Mesenchymal stem cell (in vitro differentiated cells and primary cell): ENCODE measurements around the gene DDR1.
"Not testable (repeated sequence)": the region's sequence is repeated elsewhere in the genome, so short reads cannot be mapped to it uniquely, and the experiment has no call there.

Experiments
- DNase-seq: peaks from one replicate; pipeline ENCODE4 v3.0.0-alpha.2; 2013
- H2AFZ ChIP-seq: one replicate; pipeline ENCODE4 v1.6.1; 2013; ENCODE audit warnings: low read depth, mild to moderate bottlenecking, control low read depth, inconsistent platforms, low read length, moderate library complexity
- H2AK5ac ChIP-seq: 2 replicates; pipeline ENCODE4 v1.6.1; 2013; ENCODE audit warnings: low read length, moderate library complexity, mild to moderate bottlenecking, inconsistent platforms; ENCODE audit not compliant: severe bottlenecking
- H2BK120ac ChIP-seq: one replicate; pipeline ENCODE4 v1.6.1; 2013; ENCODE audit warnings: low read depth, mild to moderate bottlenecking, inconsistent platforms, low read length, moderate library complexity
- H2BK12ac ChIP-seq, 2 experiments: one replicate each; pipeline ENCODE4 v1.6.1; 2013; ENCODE audit warnings: inconsistent platforms in 2 of 2, low read length in 2 of 2, mild to moderate bottlenecking in 2 of 2, moderate library complexity in 2 of 2, control low read depth in 1 of 2
- H2BK15ac ChIP-seq: one replicate; pipeline ENCODE4 v1.6.1; 2013; ENCODE audit warnings: mild to moderate bottlenecking, low read depth, inconsistent platforms; ENCODE audit not compliant: poor library complexity, severe bottlenecking
- H2BK5ac ChIP-seq: 2 replicates; pipeline ENCODE4 v1.6.1; 2013; ENCODE audit warnings: low read depth, mild to moderate bottlenecking, low read length, control low read depth, inconsistent platforms; ENCODE audit not compliant: poor library complexity, severe bottlenecking
- H3K14ac ChIP-seq, 2 experiments: one replicate each; pipeline ENCODE4 v1.6.1; 2013; ENCODE audit warnings: inconsistent platforms in 2 of 2, low read length in 2 of 2, control low read depth in 1 of 2, mild to moderate bottlenecking in 1 of 2, moderate library complexity in 1 of 2
- H3K18ac ChIP-seq, 2 experiments: one replicate each; pipeline ENCODE4 v1.6.1; 2013; ENCODE audit warnings: inconsistent platforms in 2 of 2, low read length in 2 of 2, control low read depth in 1 of 2, low read depth in 1 of 2, mild to moderate bottlenecking in 1 of 2
- H3K23ac ChIP-seq, 2 experiments: one replicate each; pipeline ENCODE4 v1.6.1; 2013; ENCODE audit warnings: inconsistent platforms in 2 of 2, low read length in 2 of 2, mild to moderate bottlenecking in 2 of 2, moderate library complexity in 2 of 2, control low read depth in 1 of 2
- H3K27ac ChIP-seq: 2 replicates; pipeline ENCODE4 v1.5.1; 2013; ENCODE audit warnings: mild to moderate bottlenecking, moderate library complexity, low read length, control low read depth, inconsistent platforms; ENCODE audit not compliant: poor library complexity, severe bottlenecking
- H3K27me3 ChIP-seq, 2 experiments: 2 replicates each; pipeline versions ENCODE4 v1.6.1 to v1.7.0; 2013; ENCODE audit warnings: low read length in 2 of 2, mild to moderate bottlenecking in 2 of 2, moderate library complexity in 2 of 2, control low read depth in 1 of 2, inconsistent platforms in 1 of 2; ENCODE audit not compliant: control insufficient read depth in 1 of 2, insufficient read depth in 1 of 2
- H3K36me3 ChIP-seq, 2 experiments: 2 replicates each; pipeline versions ENCODE4 v1.6.1 to v1.7.0; 2013; ENCODE audit warnings: low read length in 2 of 2, control low read depth in 1 of 2, inconsistent platforms in 1 of 2, low read depth in 1 of 2, mild to moderate bottlenecking in 1 of 2; ENCODE audit not compliant: insufficient read depth in 2 of 2, control insufficient read depth in 1 of 2
- H3K4ac ChIP-seq, 2 experiments: one replicate each; pipeline ENCODE4 v1.6.1; 2013; ENCODE audit warnings: inconsistent platforms in 2 of 2, low read length in 2 of 2, mild to moderate bottlenecking in 2 of 2, moderate library complexity in 2 of 2, control low read depth in 1 of 2, low read depth in 1 of 2
- H3K4me1 ChIP-seq: 2 replicates; pipeline ENCODE4 v1.6.1; 2013; ENCODE audit warnings: low read depth, low read length, control low read depth; ENCODE audit not compliant: control insufficient read depth, insufficient read depth
- H3K4me2 ChIP-seq: 2 replicates; pipeline ENCODE4 v1.6.1; 2013; ENCODE audit warnings: low read length, mild to moderate bottlenecking, inconsistent platforms; ENCODE audit not compliant: poor library complexity, severe bottlenecking
- H3K4me3 ChIP-seq, 2 experiments: 2 replicates each; pipeline versions ENCODE4 v1.5.1 to v1.7.0; 2013; ENCODE audit warnings: low read length in 2 of 2, mild to moderate bottlenecking in 2 of 2, control low read depth in 1 of 2, low read depth in 1 of 2; ENCODE audit not compliant: insufficient read depth in 1 of 2
- H3K79me1 ChIP-seq: replicated peaks from 2 replicates; pipeline ENCODE4 v1.6.1; 2013; ENCODE audit warnings: mild to moderate bottlenecking, control low read depth, low read length, inconsistent platforms; ENCODE audit not compliant: poor library complexity, severe bottlenecking
- H3K9ac ChIP-seq: 2 replicates; pipeline ENCODE4 v1.7.0; 2013; ENCODE audit warnings: mild to moderate bottlenecking, low read length, moderate library complexity
- H3K9me3 ChIP-seq: 2 replicates; pipeline ENCODE4 v1.7.0; 2013; ENCODE audit warnings: mild to moderate bottlenecking, low read length; ENCODE audit not compliant: control insufficient read depth
- H4K8ac ChIP-seq: one replicate; pipeline ENCODE4 v1.6.1; 2013; ENCODE audit warnings: inconsistent platforms, mild to moderate bottlenecking, low read length, moderate library complexity
- H4K91ac ChIP-seq: one replicate; pipeline ENCODE4 v1.6.1; 2013; ENCODE audit warnings: mild to moderate bottlenecking, low read length, inconsistent platforms
- WGBS: methylation state at CpG from one replicate; pipeline ENCODE4 v1.1.7; 2013; ENCODE audit warnings: mixed read lengths; 5-methylcytosine and 5-hydroxymethylcytosine counted together

Gene DDR1

DNA sequence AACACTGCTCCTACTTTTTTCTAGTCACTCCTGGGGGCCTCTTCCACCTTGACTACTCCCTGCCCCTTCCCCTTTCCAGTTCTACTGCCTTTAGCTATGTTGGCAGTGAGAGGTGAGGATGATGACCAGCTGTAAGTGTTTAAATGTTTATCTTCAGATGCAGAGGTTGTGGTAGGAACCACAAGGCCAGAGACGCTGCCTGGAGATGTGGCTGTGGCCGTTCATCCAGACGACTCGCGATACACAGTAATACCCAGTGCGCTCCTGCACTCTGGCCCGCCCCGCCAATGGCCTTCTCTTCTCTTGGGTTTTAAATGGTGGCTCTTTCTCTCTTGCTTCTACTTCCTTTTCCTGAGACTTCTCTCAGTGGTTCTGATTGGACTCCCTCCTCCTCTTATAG, 34.4 kb downstream of the DDR1 start:
- H2AFZ ChIP-seq, result no peak overlapping the region
- H2BK120ac ChIP-seq, result no peak overlapping the region
- H3K4me3 ChIP-seq, result no peak overlapping the region
- no peak overlapping the region for H3K4me2 ChIP-seq
- H3K23ac ChIP-seq, result no peak overlapping the region
- H2BK12ac ChIP-seq, result no peak overlapping the region
- H3K36me3 ChIP-seq, result peaks cover 66 to 69% of the 10 kb centered on the region in 2 experiments
- H3K9me3 ChIP-seq, result no peaks in the 10 kb centered on the region
- no peak overlapping the region for H3K4ac ChIP-seq
- no peak for DNase-seq
- no peak overlapping the region for H3K14ac ChIP-seq
- no peak overlapping the region for H2AK5ac ChIP-seq
- no peak overlapping the region for H4K8ac ChIP-seq
- H3K4me1 ChIP-seq, result peaks cover 36% of the 10 kb centered on the region
- no peak overlapping the region for H3K18ac ChIP-seq
- 88% methylated on average over 8 of the region's 8 CpGs for WGBS
- H3K27ac ChIP-seq, result no peak overlapping the region
- no peak overlapping the region for H2BK5ac ChIP-seq
- H3K27me3 ChIP-seq, result no peaks in the 10 kb centered on the region
- H3K79me1 ChIP-seq, result peaks cover 21% of the 10 kb centered on the region
- no peak overlapping the region for H4K91ac ChIP-seq
- H3K9ac ChIP-seq, result no peak overlapping the region
- H2BK15ac ChIP-seq, result no peak overlapping the region

DNA sequence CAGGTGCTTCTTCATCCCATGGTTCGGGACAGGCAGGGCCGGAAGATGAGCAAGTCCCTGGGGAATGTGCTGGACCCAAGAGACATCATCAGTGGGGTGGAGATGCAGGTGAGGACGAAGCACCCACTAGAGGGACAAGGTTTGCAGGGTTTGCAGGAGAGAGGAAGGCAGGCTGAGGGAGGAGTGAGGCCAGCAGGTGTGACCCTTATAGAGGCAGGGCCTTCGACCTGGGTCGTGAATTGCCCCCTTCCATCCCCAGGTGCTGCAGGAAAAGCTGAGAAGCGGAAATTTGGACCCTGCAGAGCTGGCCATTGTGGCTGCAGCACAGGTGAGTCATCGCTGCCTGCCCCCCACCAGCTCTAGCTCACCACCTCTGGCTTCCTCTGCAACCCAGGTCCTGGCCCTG, 38.1 kb downstream of the DDR1 start:
- Histone ChIP-seq H2AFZ (no peak overlapping the region), H3K4me1 (peaks cover 39% of the 10 kb centered on the region), H3K4ac (no peak overlapping the region), H2BK5ac (no peak overlapping the region), H2BK120ac (no peak overlapping the region), H2AK5ac (no peak overlapping the region), H3K18ac (no peak overlapping the region), H2BK12ac (no peak overlapping the region), H3K4me2 (no peak overlapping the region), H3K9me3 (no peaks in the 10 kb centered on the region), H3K79me1 (peaks cover 13% of the 10 kb centered on the region), H4K8ac (no peak overlapping the region), H3K27ac (no peak overlapping the region), H3K4me3 (no peak overlapping the region), H3K9ac (no peak overlapping the region), H2BK15ac (no peak overlapping the region), H3K36me3 (peaks cover 79 to 80% of the 10 kb centered on the region in 2 experiments), H3K14ac (no peak overlapping the region), H4K91ac (no peak overlapping the region), H3K27me3 (no peaks in the 10 kb centered on the region), H3K23ac (no peak overlapping the region)
- WGBS, result 88% methylated on average over 7 of the region's 7 CpGs
- DNase-seq, result no peak

DNA sequence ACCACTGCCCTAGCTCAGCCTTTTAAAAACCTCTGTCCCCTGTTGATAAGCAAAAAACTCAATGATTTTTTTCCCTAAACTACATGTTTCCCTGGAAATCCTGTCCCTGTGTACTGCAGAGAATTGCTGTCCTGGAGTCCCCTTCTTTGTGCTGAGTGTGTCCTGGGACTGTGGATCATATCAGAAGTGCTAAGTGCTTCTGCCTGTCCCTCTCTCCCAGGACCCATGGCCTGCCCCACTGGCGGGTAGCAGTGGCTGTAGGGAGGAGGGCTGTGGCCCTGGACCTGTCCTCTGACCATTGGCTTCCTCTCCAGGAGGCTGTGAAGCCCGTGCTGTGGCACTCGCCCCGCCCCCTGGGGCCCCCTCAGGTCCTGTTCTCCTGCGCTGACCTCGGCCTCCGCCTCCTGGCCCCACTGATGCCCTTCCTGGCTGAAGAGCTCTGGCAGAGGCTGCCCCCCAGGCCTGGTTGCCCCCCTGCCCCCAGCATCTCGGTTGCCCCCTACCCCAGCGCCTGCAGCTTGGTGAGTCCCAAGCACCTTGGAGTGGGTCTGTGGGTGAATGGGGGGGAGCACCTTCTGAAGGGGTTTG, 39.8 kb downstream of the DDR1 start:
- H3K27ac ChIP-seq, H3K18ac ChIP-seq, H2BK5ac ChIP-seq, H3K27me3 ChIP-seq, H3K4me2 ChIP-seq, H3K14ac ChIP-seq, H2BK15ac ChIP-seq, DNase-seq, H2AK5ac ChIP-seq, H3K4ac ChIP-seq, H2BK12ac ChIP-seq, H3K23ac ChIP-seq, H2AFZ ChIP-seq, H4K91ac ChIP-seq, H2BK120ac ChIP-seq, H4K8ac ChIP-seq, H3K79me1 ChIP-seq, H3K4me3 ChIP-seq, H3K9ac ChIP-seq: not testable (repeated sequence)
- peaks cover 67 to 78% of the 10 kb centered on the region in 2 experiments for H3K36me3 ChIP-seq
- WGBS, result 86% methylated on average over 9 of the region's 9 CpGs
- H3K9me3 ChIP-seq, result peaks cover 11% of the 10 kb centered on the region
- peaks cover 39% of the 10 kb centered on the region for H3K4me1 ChIP-seq

GRCh38 chr6:30926644-30927043, 42.3 kb downstream of the DDR1 start:
- H3K18ac ChIP-seq, result no peak overlapping the region
- no peak overlapping the region for H2AFZ ChIP-seq
- no peak overlapping the region for H4K91ac ChIP-seq
- H2AK5ac ChIP-seq, result no peak overlapping the region
- H2BK12ac ChIP-seq, result no peak overlapping the region
- peaks cover 46% of the 10 kb centered on the region for H3K4me1 ChIP-seq
- no peak overlapping the region for H3K27ac ChIP-seq
- no peak overlapping the region for H3K9ac ChIP-seq
- no peak overlapping the region for H3K4me3 ChIP-seq
- no peak overlapping the region for H2BK120ac ChIP-seq
- no peaks in the 10 kb centered on the region for H3K79me1 ChIP-seq
- peaks cover 0 to 17% of the 10 kb centered on the region in 2 experiments for H3K27me3 ChIP-seq
- H3K36me3 ChIP-seq, result peaks cover 42 to 53% of the 10 kb centered on the region in 2 experiments
- H2BK15ac ChIP-seq, result no peak overlapping the region
- WGBS, result 83% methylated on average over 4 of the region's 4 CpGs
- H3K4me2 ChIP-seq, result no peak overlapping the region
- H3K14ac ChIP-seq, result no peak overlapping the region
- peaks cover 13% of the 10 kb centered on the region for H3K9me3 ChIP-seq
- H3K23ac ChIP-seq, result no peak overlapping the region
- H3K4ac ChIP-seq, result no peak overlapping the region
- no peak for DNase-seq
- no peak overlapping the region for H2BK5ac ChIP-seq
- H4K8ac ChIP-seq, result no peak overlapping the region
